Chondrocyte (in vitro differentiated cells): Measurements from ENCODE around the gene CCDC171. TPM values are rescaled to one million over a fixed set of nuclear protein-coding genes. Genes with fewer than 3 reads are reported as not detected.

Source experiments
- DNase-seq: peaks from one replicate; pipeline ENCODE4 v3.0.0; 2021; ENCODE audit warnings: mixed read lengths, low spot score
- H3K27ac Mint-ChIP-seq: one replicate; pipeline ENCODE4 v1.8.0; 2021; ENCODE audit warnings: mild to moderate bottlenecking, moderate library complexity, mixed read lengths; ENCODE audit not compliant: unreplicated experiment
- H3K27me3 Mint-ChIP-seq: 2 replicates; pipeline ENCODE4 v1.8.0; 2021; ENCODE audit warnings: low read depth, mixed read lengths
- H3K36me3 Mint-ChIP-seq: 2 replicates; pipeline ENCODE4 v1.8.0; 2021; ENCODE audit warnings: low read depth, mixed read lengths
- H3K4me1 Mint-ChIP-seq: 2 replicates; pipeline ENCODE4 v1.8.0; 2021; ENCODE audit warnings: low read depth, mild to moderate bottlenecking, mixed read lengths
- H3K4me3 Mint-ChIP-seq: one replicate; pipeline ENCODE4 v1.8.0; 2021; ENCODE audit warnings: mild to moderate bottlenecking, moderate library complexity, mixed read lengths; ENCODE audit not compliant: unreplicated experiment
- H3K9me3 Mint-ChIP-seq: 2 replicates; pipeline ENCODE4 v1.8.0; 2021; ENCODE audit warnings: low read depth, mixed read lengths
- total RNA-seq: library from RNA; stranded (reverse); gene quantifications from 3 replicates; pipeline ENCODE4 v1.2.1, GENCODE V29; 2021
- TF ChIP-seq, protein P1 (sequence below): fragments of 200-600 bp; sonication (generic); IDR thresholded peaks from 2 replicates; pipeline ENCODE4 v1.5.0; 2021; ENCODE audit warnings: antibody characterized with exemption, mild to moderate bottlenecking, moderate library complexity

Gene CCDC171
- total RNA-seq, 1 donor from 2014 or later = 3.2 TPM

GRCh38 chr9:15512204-15512603, 40.6 kb upstream of the CCDC171 start:
- Mint-ChIP-seq H3K36me3 (peaks cover 4% of the 10 kb centered on the region), H3K4me3 (no peak overlapping the region), H3K27ac (no peak overlapping the region), H3K4me1 (peaks cover 27% of the 10 kb centered on the region), H3K27me3 (no peaks in the 10 kb centered on the region), H3K9me3 (no peaks in the 10 kb centered on the region)
- TF ChIP-seq, protein P1, sequence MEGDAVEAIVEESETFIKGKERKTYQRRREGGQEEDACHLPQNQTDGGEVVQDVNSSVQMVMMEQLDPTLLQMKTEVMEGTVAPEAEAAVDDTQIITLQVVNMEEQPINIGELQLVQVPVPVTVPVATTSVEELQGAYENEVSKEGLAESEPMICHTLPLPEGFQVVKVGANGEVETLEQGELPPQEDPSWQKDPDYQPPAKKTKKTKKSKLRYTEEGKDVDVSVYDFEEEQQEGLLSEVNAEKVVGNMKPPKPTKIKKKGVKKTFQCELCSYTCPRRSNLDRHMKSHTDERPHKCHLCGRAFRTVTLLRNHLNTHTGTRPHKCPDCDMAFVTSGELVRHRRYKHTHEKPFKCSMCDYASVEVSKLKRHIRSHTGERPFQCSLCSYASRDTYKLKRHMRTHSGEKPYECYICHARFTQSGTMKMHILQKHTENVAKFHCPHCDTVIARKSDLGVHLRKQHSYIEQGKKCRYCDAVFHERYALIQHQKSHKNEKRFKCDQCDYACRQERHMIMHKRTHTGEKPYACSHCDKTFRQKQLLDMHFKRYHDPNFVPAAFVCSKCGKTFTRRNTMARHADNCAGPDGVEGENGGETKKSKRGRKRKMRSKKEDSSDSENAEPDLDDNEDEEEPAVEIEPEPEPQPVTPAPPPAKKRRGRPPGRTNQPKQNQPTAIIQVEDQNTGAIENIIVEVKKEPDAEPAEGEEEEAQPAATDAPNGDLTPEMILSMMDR = no peak
- DNase-seq = no peak

DNA sequence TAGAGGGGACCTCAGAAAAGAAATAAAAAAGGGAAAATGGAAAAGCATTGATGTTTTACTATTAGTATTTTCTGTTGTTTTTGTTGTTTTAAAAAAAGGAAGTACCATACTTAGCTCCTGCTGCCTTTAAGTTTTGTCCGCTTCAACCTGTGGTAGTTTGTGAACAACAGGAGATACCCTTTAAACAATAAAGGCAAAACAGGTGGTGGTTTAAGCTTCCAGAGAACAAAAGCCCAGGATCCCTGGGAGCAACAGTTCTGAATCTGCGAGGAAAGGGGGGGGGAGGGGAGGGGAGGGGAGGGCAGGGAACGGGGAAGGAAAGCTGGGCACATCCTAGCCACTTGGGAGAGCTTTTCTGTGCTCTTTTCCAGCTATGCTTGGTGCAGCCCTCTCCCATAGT, 40.0 kb upstream of the CCDC171 start:
- H3K4me1 Mint-ChIP-seq = peaks cover 27% of the 10 kb centered on the region
- peaks cover 4% of the 10 kb centered on the region for H3K36me3 Mint-ChIP-seq
- TF ChIP-seq, protein P1 = no peak
- no peaks in the 10 kb centered on the region for H3K9me3 Mint-ChIP-seq
- DNase-seq = no peak
- no peak overlapping the region for H3K4me3 Mint-ChIP-seq
- H3K27me3 Mint-ChIP-seq = no peaks in the 10 kb centered on the region
- no peak overlapping the region for H3K27ac Mint-ChIP-seq

- Mint-ChIP-seq H3K9me3 (no peaks in the 10 kb centered on the region), H3K27me3 (no peaks in the 10 kb centered on the region), H3K36me3 (peaks cover 3% of the 10 kb centered on the region), H3K4me3 (no peak overlapping the region), H3K27ac (no peak overlapping the region), H3K4me1 (peaks cover 23% of the 10 kb centered on the region)
- DNase-seq = no peak
- TF ChIP-seq, protein P1 = peak; percentile 44
Observed at GRCh38 chr9:15513335-15513734, 39.5 kb upstream of the CCDC171 start.

DNA sequence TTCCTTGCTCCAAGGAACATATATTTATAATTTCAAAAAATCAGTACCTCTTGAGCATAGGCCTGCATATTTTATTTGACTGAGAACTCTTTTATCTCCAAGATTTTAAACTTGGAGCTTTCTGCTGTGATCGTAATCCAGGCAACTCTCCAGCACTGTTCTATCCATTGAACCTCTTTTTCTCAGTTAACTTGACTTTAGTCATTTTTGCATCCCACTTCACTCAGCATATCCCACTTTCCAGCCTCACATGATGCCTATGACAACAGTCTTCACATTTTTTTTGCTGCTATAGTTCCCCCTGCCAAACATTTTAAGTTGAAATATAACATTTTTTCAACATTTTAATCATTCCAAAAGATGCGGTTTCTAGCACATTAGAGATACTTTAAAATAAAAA, 33.0 kb upstream of the CCDC171 start:
- TF ChIP-seq, protein P1 = no peak
- Mint-ChIP-seq H3K9me3 (no peaks in the 10 kb centered on the region), H3K27ac (no peak overlapping the region), H3K4me3 (no peak overlapping the region), H3K36me3 (no peaks in the 10 kb centered on the region), H3K4me1 (no peaks in the 10 kb centered on the region), H3K27me3 (no peaks in the 10 kb centered on the region)
- DNase-seq = no peak

DNA sequence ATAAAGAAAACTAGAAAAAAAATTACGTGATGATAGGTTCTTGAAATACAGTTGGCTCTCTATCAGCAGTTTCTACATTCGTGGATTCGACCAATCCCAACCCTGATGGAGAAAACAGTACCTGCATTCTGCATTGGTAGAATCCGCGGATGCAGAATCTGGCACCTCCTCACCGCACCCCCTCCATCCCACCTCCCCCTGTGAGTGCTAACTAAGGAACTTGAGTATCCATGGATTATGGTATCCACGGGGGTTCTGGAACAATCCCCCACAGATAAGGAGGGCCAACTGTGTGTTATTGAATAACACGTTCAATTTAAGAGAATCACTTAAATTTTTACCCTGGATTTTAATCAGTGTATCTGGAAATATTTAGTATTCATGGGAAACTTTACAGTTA, 31.6 kb upstream of the CCDC171 start:
- TF ChIP-seq, protein P1 = no peak
- Mint-ChIP-seq H3K27me3 (no peaks in the 10 kb centered on the region), H3K36me3 (no peaks in the 10 kb centered on the region), H3K27ac (no peak overlapping the region), H3K9me3 (no peaks in the 10 kb centered on the region), H3K4me3 (no peak overlapping the region), H3K4me1 (peaks cover 2% of the 10 kb centered on the region)
- no peak for DNase-seq
